Measurements from ENCODE around the gene PYGB.

DNA sequence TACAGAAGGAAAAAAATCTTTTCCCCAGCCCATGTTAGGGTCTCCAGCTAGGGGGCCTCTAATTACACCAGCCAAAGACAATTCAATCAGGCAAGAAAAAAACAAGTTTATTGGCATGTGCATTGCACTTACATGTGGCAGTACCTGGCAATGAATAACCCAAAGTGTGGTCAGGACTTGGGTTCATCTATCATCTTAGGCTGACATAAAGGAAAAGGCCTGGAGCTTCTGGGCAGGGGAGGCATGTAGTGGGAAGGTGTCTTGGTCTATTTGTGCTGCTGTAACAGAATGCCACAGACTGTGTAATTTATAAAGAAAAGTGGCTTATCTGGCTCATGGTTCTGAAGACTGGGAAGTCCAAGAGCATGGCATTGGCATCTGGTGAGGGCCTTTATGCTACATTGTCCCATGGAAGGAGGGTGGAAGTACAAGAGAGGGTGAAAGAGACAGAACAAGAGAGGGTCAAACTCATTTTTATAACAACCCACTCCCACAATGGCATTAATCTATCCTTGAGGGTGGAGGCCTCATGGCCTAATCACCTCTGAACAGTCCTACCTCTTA, 4.4 kb upstream of the PYGB start:
- TF ChIP-seq CTCF (IDR thresholded peaks at IDR 0.05): no peak
- TF ChIP-seq POLR2A (IDR thresholded peaks at IDR 0.05): no peak

Data from body of pancreas (tissue), 4 donors.